Epithelial cell of alveolus of lung (primary cell): ENCODE results near the gene ARSD. TPM values are rescaled to one million over a fixed set of nuclear protein-coding genes. Genes with fewer than 3 reads are reported as not detected.

ENCODE experiments used
- total RNA-seq: library from RNA; depleted of rRNA; stranded (reverse); fragments of >200 nt; gene quantifications from 2 replicates; pipeline ENCODE4 v1.2.1, GENCODE V29; 2015

The ARSD gene, protein sequence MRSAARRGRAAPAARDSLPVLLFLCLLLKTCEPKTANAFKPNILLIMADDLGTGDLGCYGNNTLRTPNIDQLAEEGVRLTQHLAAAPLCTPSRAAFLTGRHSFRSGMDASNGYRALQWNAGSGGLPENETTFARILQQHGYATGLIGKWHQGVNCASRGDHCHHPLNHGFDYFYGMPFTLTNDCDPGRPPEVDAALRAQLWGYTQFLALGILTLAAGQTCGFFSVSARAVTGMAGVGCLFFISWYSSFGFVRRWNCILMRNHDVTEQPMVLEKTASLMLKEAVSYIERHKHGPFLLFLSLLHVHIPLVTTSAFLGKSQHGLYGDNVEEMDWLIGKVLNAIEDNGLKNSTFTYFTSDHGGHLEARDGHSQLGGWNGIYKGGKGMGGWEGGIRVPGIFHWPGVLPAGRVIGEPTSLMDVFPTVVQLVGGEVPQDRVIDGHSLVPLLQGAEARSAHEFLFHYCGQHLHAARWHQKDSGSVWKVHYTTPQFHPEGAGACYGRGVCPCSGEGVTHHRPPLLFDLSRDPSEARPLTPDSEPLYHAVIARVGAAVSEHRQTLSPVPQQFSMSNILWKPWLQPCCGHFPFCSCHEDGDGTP
- total RNA-seq: 8.8 and 14.1 TPM in 2 replicates

DNA sequence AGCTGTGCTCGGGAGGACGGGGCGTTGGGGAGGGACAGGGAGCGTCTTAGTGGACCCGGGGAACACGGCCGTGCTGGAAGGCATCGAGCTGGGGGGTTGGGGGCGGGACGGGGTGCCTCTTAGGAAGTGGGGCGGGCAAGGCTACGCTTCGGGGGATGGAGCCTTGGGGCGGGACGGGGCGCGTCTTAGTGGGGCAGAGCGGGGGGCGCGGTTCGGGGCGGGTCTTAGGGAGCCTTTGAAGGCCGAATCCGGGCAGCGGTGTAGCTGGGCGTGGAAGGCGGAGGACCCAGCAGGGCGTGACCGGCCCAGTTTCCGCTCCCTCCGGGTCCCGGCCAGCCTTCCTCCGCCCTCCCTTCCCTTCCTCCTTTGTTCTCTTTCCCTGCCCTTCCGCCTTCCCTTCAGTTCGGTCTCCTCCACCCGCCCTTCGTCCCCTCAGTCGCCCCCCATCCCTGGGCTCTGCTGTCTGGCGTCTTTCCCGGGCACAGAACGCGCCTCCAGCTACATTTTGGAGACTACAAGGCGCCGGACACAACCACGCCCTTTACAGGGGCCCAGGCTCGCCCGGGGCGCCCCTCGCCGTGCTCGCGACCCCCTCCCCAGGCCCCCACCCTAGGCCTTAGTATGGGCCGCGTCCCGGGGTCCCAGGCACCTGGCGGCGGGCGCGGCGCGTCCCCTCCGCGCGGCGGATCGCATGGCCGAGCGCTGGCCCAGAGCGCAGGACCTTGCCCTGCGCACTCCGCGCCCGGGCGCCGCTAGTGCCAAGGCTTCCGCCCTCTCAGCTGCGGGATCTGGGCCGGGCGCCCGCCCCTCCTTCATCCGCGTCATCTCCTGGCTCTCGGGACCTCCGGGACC lies at the start of gene ARSD:
Gene ARSD, minus strand, starts transcription at position 757 of the 852 bp plus-strand sequence. Its CDS starts 64 bp downstream, at position 693.

Other genes starting within 250 kb of the ARSD start
- gene CD99, start 238.0 kb downstream of the ARSD start, total RNA-seq: 283 and 436 TPM in 2 replicates
- under 0.01 TPM in 2 replicates for gene XG, start 177.3 kb downstream of the ARSD start, total RNA-seq
- gene GYG2, start 100.4 kb downstream of the ARSD start, total RNA-seq: 5.7 and 11.3 TPM in 2 replicates
- gene ARSH, start 77.2 kb upstream of the ARSD start, total RNA-seq: not detected in 2 replicates
- gene ARSF, start 112.1 kb upstream of the ARSD start, total RNA-seq: not detected in 2 replicates